Gastroesophageal sphincter (tissue), 3 donors: ENCODE results near the gene PNMT.

Source experiments
- POLR2A ChIP-seq, 2 donors: fragments of 450-650 bp; IDR thresholded peaks; one replicate each; pipeline ENCODE4 v1.6.1; 2017; ENCODE audit warnings: antibody characterized with exemption in 2 of 2, mild to moderate bottlenecking in 2 of 2, moderate library complexity in 1 of 2
- TF ChIP-seq, protein P1 (sequence below), 4 experiments: fragments of 200-600 bp in 2 of 4; fragments of 450-650 bp in 2 of 4; sonication (generic) in 1 of 4; IDR thresholded peaks; one replicate each; pipeline ENCODE4 v1.5.1; 2017 to 2019; ENCODE audit warnings: antibody characterized with exemption in 4 of 4, mild to moderate bottlenecking in 2 of 4, moderate library complexity in 2 of 4

DNA sequence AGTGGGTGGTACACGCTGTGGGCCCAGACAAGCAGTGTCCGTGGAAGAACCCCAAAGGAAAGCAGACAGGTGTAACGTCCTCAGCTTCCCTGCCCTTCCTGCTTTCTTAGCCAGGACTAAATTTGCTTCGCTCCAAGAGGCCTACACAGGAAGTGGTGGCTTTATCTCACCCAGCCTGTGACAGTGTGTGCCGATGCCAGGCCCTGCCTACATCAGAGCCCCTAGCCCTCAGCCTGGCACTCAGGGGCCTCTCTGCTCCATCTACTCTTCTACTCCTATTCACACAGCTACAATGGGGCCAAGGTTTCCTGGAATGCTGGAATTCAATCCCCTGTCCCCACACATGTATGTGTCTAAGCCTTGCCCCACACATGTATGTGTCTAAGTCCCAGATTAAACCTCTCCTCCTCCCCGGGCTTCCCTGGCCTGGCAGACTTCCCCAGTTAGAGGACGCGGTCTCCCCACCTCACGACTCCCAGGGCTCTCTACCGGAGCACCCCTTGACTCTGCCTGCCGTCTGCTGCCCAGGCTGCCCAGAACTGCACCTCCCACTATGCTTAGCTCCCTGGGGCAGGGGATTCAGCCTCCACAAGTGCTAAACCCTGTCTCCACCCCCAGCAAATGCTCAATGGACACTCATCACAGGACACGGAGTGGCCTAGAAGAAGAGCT, 11.4 kb downstream of the PNMT start:
- TF ChIP-seq, protein P1, sequence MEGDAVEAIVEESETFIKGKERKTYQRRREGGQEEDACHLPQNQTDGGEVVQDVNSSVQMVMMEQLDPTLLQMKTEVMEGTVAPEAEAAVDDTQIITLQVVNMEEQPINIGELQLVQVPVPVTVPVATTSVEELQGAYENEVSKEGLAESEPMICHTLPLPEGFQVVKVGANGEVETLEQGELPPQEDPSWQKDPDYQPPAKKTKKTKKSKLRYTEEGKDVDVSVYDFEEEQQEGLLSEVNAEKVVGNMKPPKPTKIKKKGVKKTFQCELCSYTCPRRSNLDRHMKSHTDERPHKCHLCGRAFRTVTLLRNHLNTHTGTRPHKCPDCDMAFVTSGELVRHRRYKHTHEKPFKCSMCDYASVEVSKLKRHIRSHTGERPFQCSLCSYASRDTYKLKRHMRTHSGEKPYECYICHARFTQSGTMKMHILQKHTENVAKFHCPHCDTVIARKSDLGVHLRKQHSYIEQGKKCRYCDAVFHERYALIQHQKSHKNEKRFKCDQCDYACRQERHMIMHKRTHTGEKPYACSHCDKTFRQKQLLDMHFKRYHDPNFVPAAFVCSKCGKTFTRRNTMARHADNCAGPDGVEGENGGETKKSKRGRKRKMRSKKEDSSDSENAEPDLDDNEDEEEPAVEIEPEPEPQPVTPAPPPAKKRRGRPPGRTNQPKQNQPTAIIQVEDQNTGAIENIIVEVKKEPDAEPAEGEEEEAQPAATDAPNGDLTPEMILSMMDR (IDR thresholded peaks at IDR 0.05): no peak
- no peak for TF ChIP-seq POLR2A (IDR thresholded peaks at IDR 0.05)
